GM12878 (cell line): ENCODE results near the gene KIDINS220. TPM values are rescaled to one million over a fixed set of nuclear protein-coding genes. Genes with fewer than 3 reads are reported as not detected.

Experiments used
- ATAC-seq: fragments of 200-7000 bp; cut with Tn5 transposase; 3 replicates; pipeline ENCODE4 v1.9.1; 2020; ENCODE audit warnings: mild to moderate bottlenecking, moderate library complexity
- BruUV-seq: library from RNA; stranded (reverse); fragments of 400-500 nt; replicated peaks from 2 replicates; lab custom pipeline; 2021; lab: Mats Ljungman, UMichigan
- CTCF ChIA-PET: fragments of 300-600 bp; sonication (Branson Sonifier 250); formaldehyde crosslinking; extraction: SDS; loops from one replicate; lab custom pipeline; 2021; ENCODE audit warnings: inconsistent platforms; lab: Yijun Ruan, JAX
- POLR2A ChIA-PET: fragments of 350-600 bp; formaldehyde crosslinking; extraction: SDS; loops from one replicate; lab custom pipeline; 2021; ENCODE audit warnings: inconsistent platforms; lab: Charles Lee
- RAD21 ChIA-PET: fragments of 300-600 bp; sonication (Branson Sonifier 250); formaldehyde crosslinking; loops from one replicate; lab custom pipeline; 2023; ENCODE audit warnings: antibody characterized with exemption; ENCODE audit not compliant: unreplicated experiment; lab: Charles Lee
- SMC1A ChIA-PET: fragments of 300-600 bp; sonication (Branson Sonifier 250); formaldehyde crosslinking; loops from one replicate; lab custom pipeline; 2023; ENCODE audit not compliant: unreplicated experiment, uncharacterized antibody; lab: Charles Lee
- DNase-seq: peaks from one replicate; pipeline ENCODE4 v3.0.0-alpha.2; 2011; ENCODE audit warnings: low read depth, low spot score
- FAIRE-seq: peaks from 3 replicates; lab custom pipeline; 2011; peaks lifted over from hg19 to GRCh38; lab: Jason Lieb, UNC
- H2AFZ ChIP-seq: 2 replicates; pipeline ENCODE4 v1.6.0; 2011; ENCODE audit warnings: low read depth, low read length, control low read depth; ENCODE audit not compliant: control insufficient read depth
- H3K27ac ChIP-seq: 2 replicates; pipeline ENCODE4 v1.5.1; 2011; ENCODE audit warnings: control low read depth; ENCODE audit not compliant: control insufficient read depth, insufficient read depth
- H3K27me3 ChIP-seq, 2 experiments: replicated peaks in 1 of 2; 2 replicates each; pipeline versions ENCODE4 v1.6.0 to v1.6.1; 2011; ENCODE audit warnings: low read length in 1 of 2; ENCODE audit not compliant: control insufficient read depth in 2 of 2, insufficient read depth in 2 of 2
- H3K36me3 ChIP-seq, 2 experiments: 2 replicates each; pipeline ENCODE4 v1.5.1; 2011; ENCODE audit warnings: low read length in 1 of 2; ENCODE audit not compliant: control insufficient read depth in 2 of 2, insufficient read depth in 2 of 2
- H3K4me1 ChIP-seq: 2 replicates; pipeline ENCODE4 v1.6.1; 2011; ENCODE audit warnings: mild to moderate bottlenecking, low read length, moderate library complexity, mixed read lengths; ENCODE audit not compliant: control insufficient read depth, insufficient read depth
- H3K4me2 ChIP-seq: 2 replicates; pipeline ENCODE4 v1.6.0; 2011; ENCODE audit warnings: control low read depth; ENCODE audit not compliant: control insufficient read depth, insufficient read depth
- H3K4me3 ChIP-seq: fragments of 200-600 bp; sonication (generic); 2 replicates; pipeline ENCODE4 v1.5.1; 2016
- H3K79me2 ChIP-seq: 2 replicates; pipeline ENCODE4 v1.6.0; 2011; ENCODE audit warnings: low read length; ENCODE audit not compliant: control insufficient read depth, insufficient read depth
- H3K9ac ChIP-seq: 2 replicates; pipeline ENCODE4 v1.8.0; 2011; ENCODE audit warnings: low read length, control low read depth, mixed read lengths; ENCODE audit not compliant: control insufficient read depth, insufficient read depth
- H3K9me3 ChIP-seq: replicated peaks from 3 replicates; pipeline ENCODE4 v1.5.1; 2011; ENCODE audit warnings: mild to moderate bottlenecking, low read length; ENCODE audit not compliant: control insufficient read depth, insufficient read depth
- H4K20me1 ChIP-seq: 2 replicates; pipeline ENCODE4 v1.6.0; 2011; ENCODE audit not compliant: control insufficient read depth, insufficient read depth
- CBFB ChIP-seq: IDR thresholded peaks from 2 replicates; pipeline ENCODE4 v1.6.1; 2016; ENCODE audit warnings: antibody characterized with exemption, low read depth
- CHD4 ChIP-seq: fragments of 200-600 bp; sonication (generic); IDR thresholded peaks from 2 replicates; pipeline ENCODE4 v1.6.1; 2016; ENCODE audit warnings: mild to moderate bottlenecking
- CREB1 ChIP-seq: IDR thresholded peaks from 2 replicates; pipeline ENCODE4 v1.6.1; 2012; ENCODE audit warnings: low read depth, mild to moderate bottlenecking, inconsistent platforms
- E2F4 ChIP-seq: IDR thresholded peaks from 2 replicates; pipeline ENCODE4 v1.6.1; 2012; ENCODE audit warnings: low read depth, low read length, improper control_type of control experiment
- EP300 ChIP-seq, 2 experiments: fragments of 150-350 bp in 1 of 2; IDR thresholded peaks; 2 replicates each; pipeline ENCODE4 v1.6.1; 2011 to 2012; ENCODE audit warnings: low read depth in 2 of 2, low read length in 2 of 2, borderline replicate concordance in 1 of 2, improper control_type of control experiment in 1 of 2, inconsistent platforms in 1 of 2; ENCODE audit not compliant: control insufficient read depth in 1 of 2
- FOS ChIP-seq: IDR thresholded peaks from 3 replicates; pipeline ENCODE4 v1.6.1; 2011; ENCODE audit warnings: borderline replicate concordance; ENCODE audit not compliant: insufficient read length; ENCODE audit errors: extremely low read depth
- POLR2AphosphoS2 ChIP-seq: IDR thresholded peaks from 2 replicates; pipeline ENCODE4 v1.6.1; 2011; ENCODE audit warnings: low read depth, mild to moderate bottlenecking, low read length, improper control_type of control experiment, moderate library complexity
- POLR2AphosphoS5 ChIP-seq: IDR thresholded peaks from 2 replicates; pipeline ENCODE4 v1.6.1; 2011; ENCODE audit warnings: mild to moderate bottlenecking, low read length, inconsistent platforms
- SKIL ChIP-seq: fragments of 450-650 bp; IDR thresholded peaks from 2 replicates; pipeline ENCODE4 v1.6.1; 2017; ENCODE audit warnings: mild to moderate bottlenecking, low read depth, inconsistent platforms; ENCODE audit not compliant: poor library complexity, severe bottlenecking
- SMAD5 ChIP-seq: IDR thresholded peaks from 2 replicates; pipeline ENCODE4 v1.6.1; 2016; ENCODE audit warnings: antibody characterized with exemption, low read depth
- SP1 ChIP-seq: IDR thresholded peaks from one replicate; pipeline ENCODE4 v1.6.1; 2011; ENCODE audit warnings: low read depth, low read length
- ZNF217 ChIP-seq: fragments of 450-650 bp; IDR thresholded peaks from 2 replicates; pipeline ENCODE4 v1.6.1; 2017; ENCODE audit warnings: antibody characterized with exemption, mild to moderate bottlenecking
- ZNF384 ChIP-seq: IDR thresholded peaks from 2 replicates; pipeline ENCODE4 v1.6.1; 2012; ENCODE audit warnings: low read depth, mild to moderate bottlenecking, low read length, improper control_type of control experiment, borderline replicate concordance
- WGBS: methylation state at CpG from one replicate; pipeline ENCODE4 v1.1.6; 2016; ENCODE audit warnings: low lambda C conversion rate; ENCODE audit not compliant: insufficient replicate concordance, insufficient coverage; ENCODE audit errors: missing lambda C conversion rate; 5-methylcytosine and 5-hydroxymethylcytosine counted together
- in situ Hi-C: fragments of 300-500 bp; cut with MboI; formaldehyde crosslinking; loops from 9 replicates; pipeline ENCODE4 v1.14.3; 2018; ENCODE audit warnings: mixed read lengths
- intact Hi-C: fragments of 100-400 bp; cut with micrococcal nuclease; formaldehyde crosslinking; loops from one replicate; pipeline ENCODE4 v1.14.2; 2022; ENCODE audit not compliant: unreplicated experiment
- polyA plus RNA-seq, 11 experiments: library from polyadenylated mRNA; depleted of rRNA in 4 of 11; unstranded in 6 of 11; stranded (reverse) in 5 of 11; fragments of >200 nt; fragmentation: Nextera tagmentation in 4 of 11; fragmentation: Illumina TruSeq in 1 of 11; extraction: Ambion mirVana in 4 of 11; extraction: Trizol in 1 of 11; gene quantifications; 1 replicate in 1 of 11; 2 replicates in 10 of 11; pipeline versions ENCODE4 v1.2.1 to v1.2.3, GENCODE V29; 2011 to 2016; ENCODE audit warnings: inconsistent platforms in 2 of 11, missing spikeins in 2 of 11, low read depth in 1 of 11
- total RNA-seq, 4 experiments: library from RNA; depleted of rRNA in 3 of 4; stranded (reverse); fragments of >200 nt in 3 of 4; fragmentation: Illumina TruSeq in 1 of 4; extraction: Trizol in 1 of 4; gene quantifications; 2 replicates each; pipeline versions ENCODE4 v1.2.1 to v1.2.3, GENCODE V29; 2013 to 2021
- TF ChIP-seq, protein P1 (sequence below): fragments of 450-650 bp; IDR thresholded peaks from 2 replicates; pipeline ENCODE4 v1.6.1; 2017; ENCODE audit warnings: antibody characterized with exemption, mild to moderate bottlenecking, moderate library complexity

Gene KIDINS220
- total and polyA plus RNA-seq, 10 of the 15 experiments (the other 5 are each of a cell fraction or from before 2014, with no cell fraction given) = 6.0 to 31.2 (median 16.0) TPM

DNA sequence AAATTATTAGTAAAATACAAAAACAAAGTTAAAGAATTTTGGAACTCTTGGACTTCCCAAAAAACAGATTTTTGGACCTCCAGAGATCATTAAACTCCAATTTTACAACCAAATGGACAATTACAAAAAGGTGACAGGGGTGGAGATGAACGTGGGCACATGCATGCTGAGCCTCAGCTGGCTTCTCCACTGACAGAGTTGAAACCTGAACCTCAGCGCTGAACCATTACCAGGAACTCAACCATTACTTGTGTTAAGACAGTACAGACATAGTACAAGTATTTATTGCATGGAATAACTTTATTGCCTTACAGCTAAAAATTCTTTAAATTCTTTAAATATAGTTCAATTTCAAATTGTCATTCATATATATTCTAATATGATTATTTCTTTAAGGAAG lies 33.0 kb upstream of the KIDINS220 start:
- H2AFZ ChIP-seq = no peak overlapping the region
- ChIA-PET RAD21 (no interaction called here), POLR2A (no interaction called here), SMC1A (interaction anchor here (1.7 kb wide), 1 partner anchor 230 kb away, joined by 4 read pairs; no protein-coding TSS in a partner anchor)
- H3K27ac ChIP-seq = no peak overlapping the region
- BruUV-seq = no TSS peak
- no peaks in the 10 kb centered on the region for H3K36me3 ChIP-seq
- FAIRE-seq (no peak), DNase-seq (no peak)
- 16% methylated on average over 2 of the region's 2 CpGs for WGBS
- TF ChIP-seq SP1 (no peak), CBFB (no peak), ZNF217 (no peak), FOS (no peak), CHD4 (no peak), EP300 (IDR thresholded peaks at IDR 0.05; ENCODE audit: borderline replicate concordance in 1 of 2, control insufficient read depth in 1 of 2, low read depth in 2 of 2, low read length in 2 of 2) (no peak), CREB1 (no peak), SKIL (no peak), POLR2AphosphoS5 (no peak), SMAD5 (no peak), ZNF384 (no peak), E2F4 (no peak), POLR2AphosphoS2 (no peak)
- TF ChIP-seq, protein P1, sequence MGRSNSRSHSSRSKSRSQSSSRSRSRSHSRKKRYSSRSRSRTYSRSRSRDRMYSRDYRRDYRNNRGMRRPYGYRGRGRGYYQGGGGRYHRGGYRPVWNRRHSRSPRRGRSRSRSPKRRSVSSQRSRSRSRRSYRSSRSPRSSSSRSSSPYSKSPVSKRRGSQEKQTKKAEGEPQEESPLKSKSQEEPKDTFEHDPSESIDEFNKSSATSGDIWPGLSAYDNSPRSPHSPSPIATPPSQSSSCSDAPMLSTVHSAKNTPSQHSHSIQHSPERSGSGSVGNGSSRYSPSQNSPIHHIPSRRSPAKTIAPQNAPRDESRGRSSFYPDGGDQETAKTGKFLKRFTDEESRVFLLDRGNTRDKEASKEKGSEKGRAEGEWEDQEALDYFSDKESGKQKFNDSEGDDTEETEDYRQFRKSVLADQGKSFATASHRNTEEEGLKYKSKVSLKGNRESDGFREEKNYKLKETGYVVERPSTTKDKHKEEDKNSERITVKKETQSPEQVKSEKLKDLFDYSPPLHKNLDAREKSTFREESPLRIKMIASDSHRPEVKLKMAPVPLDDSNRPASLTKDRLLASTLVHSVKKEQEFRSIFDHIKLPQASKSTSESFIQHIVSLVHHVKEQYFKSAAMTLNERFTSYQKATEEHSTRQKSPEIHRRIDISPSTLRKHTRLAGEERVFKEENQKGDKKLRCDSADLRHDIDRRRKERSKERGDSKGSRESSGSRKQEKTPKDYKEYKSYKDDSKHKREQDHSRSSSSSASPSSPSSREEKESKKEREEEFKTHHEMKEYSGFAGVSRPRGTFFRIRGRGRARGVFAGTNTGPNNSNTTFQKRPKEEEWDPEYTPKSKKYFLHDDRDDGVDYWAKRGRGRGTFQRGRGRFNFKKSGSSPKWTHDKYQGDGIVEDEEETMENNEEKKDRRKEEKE = no peak
- TF ChIP-seq, all 136 proteins: peak for 0
- no peak for ATAC-seq
- H3K4me3 ChIP-seq = no peak overlapping the region
- H3K9ac ChIP-seq = no peak overlapping the region
- H3K9me3 ChIP-seq = no peaks in the 10 kb centered on the region
- peaks cover 10% of the 10 kb centered on the region; the same call in 1 of the 2 replicates for H3K4me1 ChIP-seq
- H3K27me3 ChIP-seq = no peaks in the 10 kb centered on the region
- no peaks in the 10 kb centered on the region for H3K79me2 ChIP-seq
- CTCF ChIA-PET = interaction anchor here (0.7 to 5.4 kb wide), 2 partner anchors 129 to 270 kb away, joined by 3 to 98 read pairs; no protein-coding TSS in a partner anchor
- in situ Hi-C loops = loop anchor here (5.0 kb wide), 1 partner anchor 267 kb away; no protein-coding TSS in a partner anchor
- no peaks in the 10 kb centered on the region for H4K20me1 ChIP-seq
- no peak overlapping the region for H3K4me2 ChIP-seq
- intact Hi-C loops = loop anchor here (5.0 kb wide), 1 partner anchor 132 kb away; the partner anchor contains the start of gene MBOAT2
